Lung (tissue), 12 donors: ENCODE results near the gene ZNF516. TPM values are rescaled to one million over a fixed set of nuclear protein-coding genes. Genes with fewer than 3 reads are reported as not detected.

Experiments used
- ATAC-seq: fragments of 200-7000 bp; cut with Tn5 transposase; one replicate; pipeline ENCODE4 v1.9.1; 2020; ENCODE audit warnings: moderate number of reproducible peaks; ENCODE audit not compliant: insufficient read depth, low FRiP score
- DNase-seq, 3 donors: peaks; one replicate each; pipeline ENCODE4 v3.0.0-alpha.2; 2013 to 2017
- H3K27ac ChIP-seq, 2 donors: one replicate each; pipeline ENCODE4 v1.5.1; 2013; ENCODE audit warnings: mild to moderate bottlenecking in 2 of 2, moderate library complexity in 2 of 2, control low read depth in 1 of 2, inconsistent platforms in 1 of 2, low read depth in 1 of 2, low read length in 1 of 2
- H3K27me3 ChIP-seq, 3 donors: one replicate each; pipeline ENCODE4 v1.5.1; 2013; ENCODE audit warnings: low read length in 2 of 3; ENCODE audit not compliant: control insufficient read depth in 3 of 3, insufficient read depth in 3 of 3
- H3K36me3 ChIP-seq, 4 donors: one replicate each; pipeline ENCODE4 v1.5.1; 2013; ENCODE audit warnings: low read length in 4 of 4, mild to moderate bottlenecking in 1 of 4, moderate library complexity in 1 of 4; ENCODE audit not compliant: control insufficient read depth in 4 of 4, insufficient read depth in 4 of 4
- H3K4me1 ChIP-seq, 5 donors: one replicate each; pipeline ENCODE4 v1.5.1; 2013; ENCODE audit warnings: low read length in 5 of 5, mild to moderate bottlenecking in 2 of 5, moderate library complexity in 1 of 5; ENCODE audit not compliant: control insufficient read depth in 5 of 5, insufficient read depth in 5 of 5
- H3K4me3 ChIP-seq: one replicate; pipeline ENCODE4 v1.5.1; 2013; ENCODE audit warnings: mild to moderate bottlenecking, control low read depth, moderate library complexity
- H3K9ac ChIP-seq, 2 donors: one replicate each; pipeline ENCODE4 v1.5.1; 2013; ENCODE audit warnings: low read length in 2 of 2, control low read depth in 1 of 2; ENCODE audit not compliant: insufficient read depth in 1 of 2
- H3K9me3 ChIP-seq, 4 donors: one replicate each; pipeline ENCODE4 v1.5.1; 2013; ENCODE audit warnings: low read length in 3 of 4, mild to moderate bottlenecking in 1 of 4, moderate library complexity in 1 of 4; ENCODE audit not compliant: control insufficient read depth in 4 of 4, insufficient read depth in 3 of 4
- WGBS, 2 donors: extraction: QIAGEN DNeasy Blood & Tissue Kit; methylation state at CpG; one replicate each; pipeline ENCODE4 v1.1.7; 2013; 5-methylcytosine and 5-hydroxymethylcytosine counted together
- polyA plus RNA-seq, 2 donors: library from polyadenylated mRNA; stranded (reverse); fragments of 200-250 nt; gene quantifications; one replicate each; pipeline ENCODE4 v1.2.1, GENCODE V29; 2013
- total RNA-seq, 2 donors: library from RNA; depleted of rRNA in 1 of 2; stranded (reverse); fragments of >200 nt in 1 of 2; gene quantifications; one replicate each; pipeline ENCODE4 v1.2.1, GENCODE V29; 2014 to 2021
- TF ChIP-seq, protein P1 (sequence below): IDR thresholded peaks from 2 replicates; pipeline ENCODE4 v1.5.1; 2012; ENCODE audit warnings: mild to moderate bottlenecking; ENCODE audit errors: control extremely low read depth, extremely low read depth
- donor health status: control.
- donor health status: control.
- donor health status: Bipolar disorder and iron deficiency.
- donor health status: healthy.
- donor health status: DM: yes; HTN: yes; CAD: no.

Gene ZNF516
- total and polyA plus RNA-seq, 4 donors: 7.7 to 45.4 (median 26.4) TPM

DNA sequence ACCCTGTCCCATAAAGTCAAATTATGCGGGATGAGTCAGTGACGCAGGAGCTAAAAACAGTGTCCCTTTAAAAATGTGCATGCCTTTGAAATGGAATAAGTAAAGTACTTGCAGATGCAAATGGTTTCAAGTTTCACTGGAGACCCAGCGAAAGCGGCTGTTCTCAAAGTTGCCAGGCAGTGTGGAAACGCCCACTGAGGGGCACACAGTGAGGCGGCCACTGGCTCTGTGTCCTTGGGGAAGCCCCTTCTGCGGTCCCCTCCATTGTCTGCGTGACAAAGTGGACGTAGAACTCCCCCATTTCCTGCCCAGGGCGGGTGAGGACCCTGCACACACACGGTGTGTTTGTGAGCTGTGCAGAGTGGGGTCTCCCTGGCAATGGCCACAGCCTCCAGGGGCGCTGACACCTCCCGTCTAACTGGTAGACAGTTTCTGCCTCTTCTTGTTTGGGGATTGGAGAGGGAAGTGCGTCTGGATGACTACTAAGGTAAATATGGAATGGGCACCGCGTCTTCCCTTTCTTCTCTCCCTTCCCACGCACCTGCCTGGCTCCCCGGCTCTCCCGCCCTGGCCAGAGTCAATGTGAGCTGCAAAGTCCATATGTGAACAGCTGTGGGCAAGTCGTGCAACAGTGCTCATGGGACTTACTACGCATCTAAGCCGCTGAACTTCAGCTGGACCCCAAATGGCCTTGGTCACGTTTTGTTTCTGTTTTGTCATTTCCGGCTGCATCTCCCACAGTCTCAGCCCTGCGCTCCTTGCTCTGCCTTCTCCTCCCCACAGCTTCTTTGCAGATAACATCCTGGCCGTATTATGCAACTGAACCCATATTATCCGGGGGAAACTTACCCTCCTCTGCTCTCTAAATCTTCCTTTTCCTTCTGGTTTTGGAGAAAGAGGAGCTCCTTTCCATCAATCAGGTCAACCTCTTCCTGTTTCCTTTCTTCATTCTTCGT lies 33.7 kb upstream of the ZNF516 start:
- 9 to 18% methylated on average over 28 of the region's 28 CpGs for WGBS, 2 donors
- H3K4me3 ChIP-seq: peak overlapping the region; percentile 27
- DNase-seq: peak; percentile 85 to 94 (median 93)
- H3K27ac ChIP-seq: peak overlapping the region in 1 of 2 donors; percentile 71
- TF ChIP-seq, protein P1, sequence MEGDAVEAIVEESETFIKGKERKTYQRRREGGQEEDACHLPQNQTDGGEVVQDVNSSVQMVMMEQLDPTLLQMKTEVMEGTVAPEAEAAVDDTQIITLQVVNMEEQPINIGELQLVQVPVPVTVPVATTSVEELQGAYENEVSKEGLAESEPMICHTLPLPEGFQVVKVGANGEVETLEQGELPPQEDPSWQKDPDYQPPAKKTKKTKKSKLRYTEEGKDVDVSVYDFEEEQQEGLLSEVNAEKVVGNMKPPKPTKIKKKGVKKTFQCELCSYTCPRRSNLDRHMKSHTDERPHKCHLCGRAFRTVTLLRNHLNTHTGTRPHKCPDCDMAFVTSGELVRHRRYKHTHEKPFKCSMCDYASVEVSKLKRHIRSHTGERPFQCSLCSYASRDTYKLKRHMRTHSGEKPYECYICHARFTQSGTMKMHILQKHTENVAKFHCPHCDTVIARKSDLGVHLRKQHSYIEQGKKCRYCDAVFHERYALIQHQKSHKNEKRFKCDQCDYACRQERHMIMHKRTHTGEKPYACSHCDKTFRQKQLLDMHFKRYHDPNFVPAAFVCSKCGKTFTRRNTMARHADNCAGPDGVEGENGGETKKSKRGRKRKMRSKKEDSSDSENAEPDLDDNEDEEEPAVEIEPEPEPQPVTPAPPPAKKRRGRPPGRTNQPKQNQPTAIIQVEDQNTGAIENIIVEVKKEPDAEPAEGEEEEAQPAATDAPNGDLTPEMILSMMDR: no peak
- H3K9ac ChIP-seq: peak overlapping the region; percentile 20 to 91
- ATAC-seq: peak; percentile 36
- peaks cover 0 to 22% (median 10%) of the 10 kb centered on the region in 5 donors for H3K4me1 ChIP-seq
- H3K9me3 ChIP-seq: no peaks in the 10 kb centered on the region
- no peaks in the 10 kb centered on the region for H3K27me3 ChIP-seq
- H3K36me3 ChIP-seq: no peaks in the 10 kb centered on the region

DNA sequence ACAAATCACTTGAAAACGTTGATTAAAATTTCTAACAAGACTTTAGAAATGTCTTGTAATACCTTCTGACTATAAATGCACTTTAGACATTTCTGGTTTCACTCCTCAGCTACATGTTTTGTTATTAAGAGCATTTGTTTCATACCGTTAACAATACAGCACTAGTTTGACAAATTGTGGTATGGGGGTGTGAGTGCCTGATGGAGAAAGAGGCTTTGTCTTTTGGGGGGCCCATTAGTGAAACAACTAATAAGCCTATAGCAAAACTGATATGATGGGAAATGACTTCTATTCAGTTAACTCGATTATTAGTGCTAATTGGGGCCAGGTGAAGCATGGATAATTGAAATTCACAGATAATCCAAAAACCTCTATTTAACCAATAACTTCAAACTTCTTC lies 30.9 kb upstream of the ZNF516 start:
- Histone ChIP-seq H3K4me1 (peaks cover 0 to 41% (median 18%) of the 10 kb centered on the region in 5 donors), H3K27ac (no peak overlapping the region), H3K36me3 (no peaks in the 10 kb centered on the region), H3K9me3 (no peaks in the 10 kb centered on the region), H3K27me3 (no peaks in the 10 kb centered on the region), H3K4me3 (no peak overlapping the region), H3K9ac (peak overlapping the region in 1 of 2 donors; percentile 90)
- ATAC-seq: no peak
- WGBS, 2 donors: 71 to 82% methylated on average over 3 of the region's 3 CpGs
- TF ChIP-seq, protein P1: no peak
- no peak for DNase-seq

DNA sequence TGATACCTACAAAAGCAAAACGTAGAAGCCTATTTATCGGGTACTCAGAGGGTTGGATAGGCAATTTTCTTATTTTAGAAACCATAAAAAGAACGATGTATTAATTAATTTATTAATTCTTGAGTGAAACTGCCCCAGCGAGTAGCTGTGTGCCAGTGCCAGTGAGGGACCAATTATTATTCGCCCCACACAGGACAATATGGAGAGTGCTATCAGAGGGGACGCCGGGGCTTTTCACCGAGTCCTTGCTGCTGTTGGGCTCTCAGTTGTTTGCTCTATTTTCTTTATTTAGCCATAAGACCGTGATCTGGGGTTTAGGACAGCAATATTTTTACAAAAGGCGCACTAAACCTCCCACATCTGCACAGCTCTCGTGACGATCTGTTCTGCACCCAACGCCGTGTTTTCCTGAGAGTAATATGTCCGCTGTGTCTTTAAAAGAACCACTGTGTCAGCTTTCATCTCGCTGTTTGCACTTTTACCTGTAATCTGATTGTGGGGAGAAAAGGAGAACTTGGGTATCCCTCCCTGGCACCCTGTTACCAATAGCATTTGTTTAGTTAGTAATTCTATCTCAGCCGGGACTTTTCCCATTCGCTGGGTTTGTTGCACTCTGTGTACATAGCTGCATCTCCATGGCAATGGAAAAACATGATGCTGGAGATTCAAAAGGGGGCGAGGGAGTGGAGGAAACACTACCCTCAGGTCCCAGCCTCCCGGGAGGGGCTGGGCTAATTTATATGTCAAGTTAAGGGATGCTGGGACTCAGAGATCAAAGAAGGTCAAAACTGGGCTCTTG lies 30.1 kb upstream of the ZNF516 start:
- 32 to 46% methylated on average over 20 of the region's 20 CpGs for WGBS, 2 donors
- TF ChIP-seq, protein P1: no peak
- Histone ChIP-seq H3K27ac (no peak overlapping the region), H3K36me3 (no peaks in the 10 kb centered on the region), H3K4me1 (peaks cover 0 to 47% (median 18%) of the 10 kb centered on the region in 5 donors), H3K27me3 (no peaks in the 10 kb centered on the region), H3K4me3 (no peak overlapping the region), H3K9me3 (no peaks in the 10 kb centered on the region), H3K9ac (peak overlapping the region; percentile 71 to 90)
- DNase-seq: peak; percentile 89 to 98 (median 96)
- ATAC-seq: peak; percentile 17
